RWPE2 (cell line): ENCODE results near the gene CRISP2.

ENCODE experiments used
- ATAC-seq: fragments of 200-7000 bp; cut with Tn5 transposase; 3 replicates; pipeline ENCODE4 v1.9.1; 2021; ENCODE audit warnings: low read depth
- DNase-seq: peaks from one replicate; pipeline ENCODE4 v3.0.0-alpha.2; 2020; ENCODE audit warnings: low spot score
- H3K27ac ChIP-seq: fragments of 450-650 bp; 2 replicates; pipeline ENCODE4 v1.5.1; 2017; ENCODE audit warnings: mild to moderate bottlenecking; ENCODE audit not compliant: poor library complexity, severe bottlenecking
- H3K27me3 ChIP-seq: fragments of 250-450 bp; sonication (Bioruptor Pico); 2 replicates; pipeline ENCODE4 v1.5.1; 2021; ENCODE audit warnings: mild to moderate bottlenecking, moderate library complexity; ENCODE audit not compliant: insufficient read depth, poor library complexity, severe bottlenecking
- H3K36me3 ChIP-seq: fragments of 250-450 bp; sonication (Bioruptor Pico); 2 replicates; pipeline ENCODE4 v1.5.1; 2020; ENCODE audit warnings: low read depth, mild to moderate bottlenecking, moderate library complexity
- H3K4me1 ChIP-seq: fragments of 250-450 bp; sonication (Bioruptor Pico); 2 replicates; pipeline ENCODE4 v1.5.1; 2021; ENCODE audit warnings: mild to moderate bottlenecking, moderate library complexity; ENCODE audit not compliant: insufficient read depth, poor library complexity, severe bottlenecking
- H3K4me3 ChIP-seq: fragments of 250-450 bp; sonication (Bioruptor Pico); 2 replicates; pipeline ENCODE4 v1.5.1; 2021; ENCODE audit warnings: mild to moderate bottlenecking, moderate library complexity; ENCODE audit not compliant: severe bottlenecking
- H3K9me3 ChIP-seq: fragments of 250-450 bp; sonication (Bioruptor Pico); 2 replicates; pipeline ENCODE4 v1.5.1; 2021; ENCODE audit warnings: mild to moderate bottlenecking, moderate library complexity; ENCODE audit not compliant: severe bottlenecking
- CTCF ChIP-seq: fragments of 450-650 bp; IDR thresholded peaks from one replicate; pipeline ENCODE4 v1.5.1; 2017; ENCODE audit warnings: mild to moderate bottlenecking, moderate library complexity; ENCODE audit not compliant: poor library complexity, severe bottlenecking

The CRISP2 gene

GRCh38 chr6:49649988-49650387 is 63.4 kb downstream of the CRISP2 start:
- H3K36me3 ChIP-seq, result no peaks in the 10 kb centered on the region
- H3K4me3 ChIP-seq, result no peak overlapping the region
- no peak for DNase-seq
- H3K4me1 ChIP-seq, result no peaks in the 10 kb centered on the region
- no peaks in the 10 kb centered on the region for H3K9me3 ChIP-seq
- peaks cover 2% of the 10 kb centered on the region for H3K27me3 ChIP-seq
- TF ChIP-seq CTCF, result no peak
- no peak for ATAC-seq
- H3K27ac ChIP-seq, result no peak overlapping the region

DNA sequence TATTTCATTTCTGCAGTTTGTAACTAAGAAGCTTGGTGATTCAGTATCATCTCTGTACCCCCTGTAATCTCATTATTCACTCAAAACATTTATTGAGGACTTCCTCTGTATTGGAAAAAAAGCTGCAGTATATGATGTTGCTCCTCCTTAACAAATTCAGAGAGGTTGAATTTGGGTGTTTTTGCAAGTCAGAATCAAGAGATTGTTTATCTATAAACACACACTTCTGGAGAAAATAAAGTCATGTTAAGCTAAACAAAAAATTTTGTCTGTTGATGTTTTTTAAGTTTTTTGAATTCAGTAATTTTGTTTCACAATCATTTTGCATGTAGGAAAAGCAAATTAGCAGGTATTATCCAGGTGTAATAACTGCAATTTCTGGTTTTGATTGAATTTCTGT is 65.3 kb downstream of the CRISP2 start:
- TF ChIP-seq CTCF, result no peak
- no peak for ATAC-seq
- DNase-seq, result no peak

DNA sequence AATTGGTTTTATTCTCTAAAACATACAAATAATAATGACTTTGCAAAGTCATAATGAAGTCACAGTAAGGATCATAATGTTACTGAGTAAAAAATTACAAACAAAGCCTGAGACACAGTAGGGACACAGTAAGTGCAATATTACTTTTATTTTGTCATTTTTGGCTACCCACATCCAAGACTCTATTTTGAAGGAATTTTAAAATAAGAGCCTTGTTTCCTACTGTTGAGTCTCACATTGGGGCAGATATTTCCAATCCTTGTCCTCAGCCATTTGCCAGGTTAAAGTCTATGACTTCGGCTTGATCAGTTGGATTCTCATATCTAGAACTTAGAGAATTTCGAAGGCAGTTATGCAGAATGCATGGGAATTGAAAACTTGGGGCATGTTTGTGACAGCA is 65.9 kb downstream of the CRISP2 start:
- Histone ChIP-seq H3K36me3 (no peaks in the 10 kb centered on the region), H3K4me1 (no peaks in the 10 kb centered on the region), H3K27me3 (peaks cover 4% of the 10 kb centered on the region), H3K27ac (no peak overlapping the region), H3K9me3 (no peaks in the 10 kb centered on the region), H3K4me3 (no peak overlapping the region)
- DNase-seq (no peak), ATAC-seq (no peak)
- TF ChIP-seq CTCF, result no peak

More for the DNA sequence above, 65.3 kb downstream of the CRISP2 start:
- Histone ChIP-seq H3K4me1 (no peaks in the 10 kb centered on the region), H3K27me3 (peaks cover 4% of the 10 kb centered on the region), H3K27ac (no peak overlapping the region), H3K9me3 (no peaks in the 10 kb centered on the region), H3K36me3 (no peaks in the 10 kb centered on the region), H3K4me3 (no peak overlapping the region)

DNA sequence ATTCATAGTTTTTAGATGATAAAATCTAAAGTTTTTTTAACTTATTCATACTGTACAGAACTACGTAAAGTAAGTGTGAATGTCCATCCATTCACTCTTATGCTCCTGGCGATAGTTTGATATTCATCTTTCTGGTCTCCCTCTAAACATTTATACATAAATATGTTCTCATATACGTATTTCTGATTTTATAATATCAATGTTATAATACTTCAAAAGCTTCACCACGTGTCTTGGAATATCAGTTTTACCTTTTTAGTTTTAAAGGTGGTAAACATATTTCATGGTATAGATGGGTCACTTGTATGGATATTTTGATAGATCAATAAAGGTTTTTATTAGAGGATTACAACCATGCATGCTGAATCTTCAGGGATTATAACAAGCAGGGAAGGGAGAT is 66.4 kb downstream of the CRISP2 start:
- Histone ChIP-seq H3K27ac (no peak overlapping the region), H3K27me3 (peaks cover 4% of the 10 kb centered on the region), H3K4me1 (no peaks in the 10 kb centered on the region), H3K36me3 (no peaks in the 10 kb centered on the region), H3K4me3 (no peak overlapping the region), H3K9me3 (no peaks in the 10 kb centered on the region)
- DNase-seq (no peak), ATAC-seq (no peak)
- TF ChIP-seq CTCF, result no peak

- TF ChIP-seq CTCF, result no peak
- H3K9me3 ChIP-seq, result no peaks in the 10 kb centered on the region
- no peak overlapping the region for H3K4me3 ChIP-seq
- no peak for DNase-seq
- no peak for ATAC-seq
- no peak overlapping the region for H3K27ac ChIP-seq
- no peaks in the 10 kb centered on the region for H3K4me1 ChIP-seq
- peaks cover 4% of the 10 kb centered on the region for H3K27me3 ChIP-seq
- H3K36me3 ChIP-seq, result no peaks in the 10 kb centered on the region
Measured at GRCh38 chr6:49646130-49646824, 67.1 kb downstream of the CRISP2 start.
